GM21367 (cell line): ENCODE results near the gene TMEM37.

ENCODE experiments used
- ATAC-seq: cut with Tn5 transposase; IDR thresholded peaks from one replicate; pipeline ENCODE4 v1.9.1; 2021; ENCODE audit not compliant: unreplicated experiment

TMEM37 gene

GRCh38 chr2:119451336-119452050 is 19.8 kb downstream of the TMEM37 start:
- ATAC-seq = no peak

GRCh38 chr2:119453972-119454593 is 22.4 kb downstream of the TMEM37 start:
- ATAC-seq = no peak

- no peak for ATAC-seq
These were observed 23.5 kb downstream of the TMEM37 start for GRCh38 chr2:119455066-119455718.

GRCh38 chr2:119460076-119460475 is 28.4 kb downstream of the TMEM37 start:
- no peak for ATAC-seq

- no peak for ATAC-seq
These were observed 30.2 kb downstream of the TMEM37 start for GRCh38 chr2:119461811-119462210.

GRCh38 chr2:119462574-119462973 is 30.9 kb downstream of the TMEM37 start:
- ATAC-seq = no peak

- no peak for ATAC-seq
These were observed 31.5 kb downstream of the TMEM37 start for GRCh38 chr2:119463136-119463535.

GRCh38 chr2:119463990-119464389 is 32.3 kb downstream of the TMEM37 start:
- no peak for ATAC-seq

GRCh38 chr2:119464981-119465380 is 33.3 kb downstream of the TMEM37 start:
- no peak for ATAC-seq

GRCh38 chr2:119465687-119466086 is 34.0 kb downstream of the TMEM37 start:
- no peak for ATAC-seq

GRCh38 chr2:119466373-119466772 is 34.7 kb downstream of the TMEM37 start:
- no peak for ATAC-seq

GRCh38 chr2:119468154-119468955 is 36.7 kb downstream of the TMEM37 start:
- no peak for ATAC-seq

- ATAC-seq = no peak
These were observed 37.5 kb downstream of the TMEM37 start for GRCh38 chr2:119469131-119469530.

- ATAC-seq = no peak
These were observed 38.1 kb downstream of the TMEM37 start for GRCh38 chr2:119469661-119470297.

- no peak for ATAC-seq
These were observed 41.1 kb downstream of the TMEM37 start for GRCh38 chr2:119472749-119473148.

- no peak for ATAC-seq
These were observed 42.1 kb downstream of the TMEM37 start for GRCh38 chr2:119473621-119474370.

GRCh38 chr2:119474371-119475224 is 42.9 kb downstream of the TMEM37 start:
- no peak for ATAC-seq

- no peak for ATAC-seq
These were observed 43.7 kb downstream of the TMEM37 start for GRCh38 chr2:119475225-119475856.

- no peak for ATAC-seq
These were observed 44.2 kb downstream of the TMEM37 start for GRCh38 chr2:119475857-119476244.
